Natural killer cell (primary cell): Measurements from ENCODE around the gene EXOC6B. TPM values are rescaled to one million over a fixed set of nuclear protein-coding genes. Genes with fewer than 3 reads are reported as not detected.

Source experiments
- ATAC-seq, 3 donors: fragments of 150-1000 bp in 2 of 3; fragments of 200-7000 bp in 1 of 3; cut with Tn5 transposase; 1 replicate in 1 of 3; 2 replicates in 2 of 3; pipeline ENCODE4 v1.10.0; 2021; ENCODE audit warnings: mild to moderate bottlenecking in 2 of 3, moderate library complexity in 2 of 3
- DNase-seq, 2 donors: peaks; one replicate each; pipeline versions ENCODE4 v3.0.0 to v3.0.0-alpha.2; 2013 to 2021; ENCODE audit warnings: mixed read lengths in 1 of 2
- H3K27ac ChIP-seq: one replicate; pipeline ENCODE4 v1.5.1; 2013; ENCODE audit warnings: mild to moderate bottlenecking, low read length
- H3K27me3 ChIP-seq: one replicate; pipeline ENCODE4 v1.6.1; 2013; ENCODE audit warnings: low read length; ENCODE audit not compliant: control insufficient read depth, insufficient read depth
- H3K36me3 ChIP-seq: one replicate; pipeline ENCODE4 v1.6.1; 2013; ENCODE audit warnings: low read length; ENCODE audit not compliant: control insufficient read depth, insufficient read depth
- H3K4me1 ChIP-seq: one replicate; pipeline ENCODE4 v1.6.1; 2013; ENCODE audit warnings: low read length; ENCODE audit not compliant: control insufficient read depth, insufficient read depth
- H3K4me3 ChIP-seq: one replicate; pipeline ENCODE4 v1.5.1; 2013; ENCODE audit warnings: low read length
- H3K9me3 ChIP-seq: one replicate; pipeline ENCODE4 v1.6.1; 2013; ENCODE audit warnings: low read length; ENCODE audit not compliant: control insufficient read depth, insufficient read depth
- H3K27ac Mint-ChIP-seq, 2 donors: one replicate each; pipeline ENCODE4 v1.8.0; 2022; ENCODE audit warnings: mild to moderate bottlenecking in 2 of 2, mixed read lengths in 2 of 2, moderate library complexity in 1 of 2
- H3K27me3 Mint-ChIP-seq, 2 donors: one replicate each; pipeline ENCODE4 v1.8.0; 2022; ENCODE audit warnings: low read depth in 2 of 2, mixed read lengths in 2 of 2
- H3K36me3 Mint-ChIP-seq: one replicate; pipeline ENCODE4 v1.8.0; 2022; ENCODE audit warnings: mixed read lengths
- H3K4me1 Mint-ChIP-seq, 2 donors: one replicate each; pipeline ENCODE4 v1.8.0; 2022; ENCODE audit warnings: mixed read lengths in 2 of 2
- H3K4me3 Mint-ChIP-seq: one replicate; pipeline ENCODE4 v1.8.0; 2022; ENCODE audit warnings: mild to moderate bottlenecking, moderate library complexity, mixed read lengths
- H3K9me3 Mint-ChIP-seq, 2 donors: one replicate each; pipeline ENCODE4 v1.8.0; 2022; ENCODE audit warnings: mixed read lengths in 2 of 2
- CTCF ChIP-seq: fragments of 200-600 bp; IDR thresholded peaks from one replicate; pipeline ENCODE4 v1.8.0; 2022; ENCODE audit warnings: antibody characterized with exemption
- WGBS: methylation state at CpG from one replicate; pipeline ENCODE4 v1.1.7; 2013; ENCODE audit warnings: missing lambda C conversion rate; ENCODE audit not compliant: insufficient coverage; 5-methylcytosine and 5-hydroxymethylcytosine counted together
- intact Hi-C: fragments of 100-400 bp; cut with micrococcal nuclease; formaldehyde crosslinking; loops from one replicate; pipeline ENCODE4 v1.14.2; 2022
- total RNA-seq, 4 donors: library from RNA; stranded (reverse); fragments of 120-200 nt in 1 of 4; gene quantifications; one replicate each; pipeline versions ENCODE4 v1.2.3 to v1.2.4, GENCODE V29; 2013 to 2022

Gene EXOC6B
- total RNA-seq, 3 donors from 2014 or later (not counting 1 experiment from before 2014, with no cell fraction given): 16.6 to 17.2 (median 17.1) TPM

DNA sequence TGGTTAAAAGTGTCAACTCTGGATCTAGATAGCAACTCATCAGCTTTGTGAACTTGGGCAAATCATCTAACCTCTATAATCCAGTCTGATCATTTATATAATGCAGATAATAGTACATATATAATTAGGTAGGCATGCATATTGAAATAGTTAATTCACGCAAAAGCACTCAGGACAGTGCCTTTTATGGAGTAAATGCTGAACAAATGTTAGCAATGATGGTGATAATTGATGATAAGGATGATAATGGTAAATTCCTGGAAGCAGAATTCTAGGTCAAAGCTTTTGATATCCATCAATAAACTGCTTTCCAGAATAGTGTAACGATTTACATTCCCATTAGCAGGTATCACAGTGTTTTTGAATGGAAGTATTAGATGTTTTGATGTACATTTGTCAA lies 618.5 kb downstream of the EXOC6B start:
- H3K27ac Mint-ChIP-seq: no peak overlapping the region
- H3K4me1 Mint-ChIP-seq: peaks cover 0 to 7% of the 10 kb centered on the region in 2 donors
- ATAC-seq (no peak), DNase-seq (no peak)
- H3K4me1 ChIP-seq: no peaks in the 10 kb centered on the region
- no peaks in the 10 kb centered on the region for H3K27me3 ChIP-seq
- no peak overlapping the region for H3K27ac ChIP-seq
- WGBS: no CpG with 5 or more reads among the region's 2 CpGs
- TF ChIP-seq CTCF: no peak
- no peak overlapping the region for H3K4me3 Mint-ChIP-seq
- intact Hi-C loops: no loop called here
- no peaks in the 10 kb centered on the region for H3K36me3 ChIP-seq
- no peaks in the 10 kb centered on the region for H3K9me3 Mint-ChIP-seq
- H3K4me3 ChIP-seq: no peak overlapping the region
- no peaks in the 10 kb centered on the region for H3K27me3 Mint-ChIP-seq
- no peaks in the 10 kb centered on the region for H3K9me3 ChIP-seq
- no peaks in the 10 kb centered on the region for H3K36me3 Mint-ChIP-seq

DNA sequence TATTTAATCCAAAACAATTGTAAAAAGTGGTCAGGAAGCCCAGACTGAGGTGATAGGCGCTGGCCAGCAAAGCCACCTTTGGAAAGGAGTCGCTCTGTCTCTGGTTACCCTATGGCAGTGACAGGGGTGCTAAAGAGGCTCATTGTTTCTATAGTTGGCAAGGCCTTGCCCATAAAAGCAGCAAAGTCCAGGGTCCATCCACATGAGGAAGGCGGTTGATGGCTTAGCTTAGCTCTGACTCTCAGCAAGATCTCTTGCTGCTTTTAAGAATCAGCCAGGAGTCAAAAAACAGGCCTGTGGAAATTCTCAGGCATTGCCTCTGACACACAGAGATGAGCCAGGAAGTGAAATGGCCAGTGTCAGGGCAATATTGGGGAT lies 620.3 kb downstream of the EXOC6B start:
- no peak overlapping the region for H3K4me3 Mint-ChIP-seq
- ATAC-seq (no peak), DNase-seq (no peak)
- peaks cover 0 to 7% of the 10 kb centered on the region in 2 donors for H3K4me1 Mint-ChIP-seq
- WGBS: 84% methylated on average over 3 of the region's 3 CpGs
- Histone ChIP-seq H3K4me1 (no peaks in the 10 kb centered on the region), H3K4me3 (no peak overlapping the region), H3K9me3 (no peaks in the 10 kb centered on the region), H3K27me3 (no peaks in the 10 kb centered on the region), H3K36me3 (no peaks in the 10 kb centered on the region), H3K27ac (no peak overlapping the region)
- TF ChIP-seq CTCF: no peak
- H3K36me3 Mint-ChIP-seq: no peaks in the 10 kb centered on the region
- H3K9me3 Mint-ChIP-seq: no peaks in the 10 kb centered on the region
- no peaks in the 10 kb centered on the region for H3K27me3 Mint-ChIP-seq
- intact Hi-C loops: no loop called here
- no peak overlapping the region for H3K27ac Mint-ChIP-seq

- no peaks in the 10 kb centered on the region for H3K36me3 Mint-ChIP-seq
- H3K27me3 Mint-ChIP-seq: no peaks in the 10 kb centered on the region
- H3K27ac ChIP-seq: no peak overlapping the region
- WGBS: 72% methylated on average over 3 of the region's 3 CpGs
- no peak for ATAC-seq
- TF ChIP-seq CTCF: no peak
- H3K36me3 ChIP-seq: no peaks in the 10 kb centered on the region
- intact Hi-C loops: no loop called here
- no peak overlapping the region for H3K27ac Mint-ChIP-seq
- H3K4me3 ChIP-seq: no peak overlapping the region
- H3K4me3 Mint-ChIP-seq: no peak overlapping the region
- H3K9me3 Mint-ChIP-seq: no peaks in the 10 kb centered on the region
- H3K4me1 Mint-ChIP-seq: peaks cover 0 to 7% of the 10 kb centered on the region in 2 donors
- no peak for DNase-seq
- H3K4me1 ChIP-seq: no peaks in the 10 kb centered on the region
- H3K27me3 ChIP-seq: no peaks in the 10 kb centered on the region
- H3K9me3 ChIP-seq: no peaks in the 10 kb centered on the region
Observed at GRCh38 chr2:72204786-72205503, 620.9 kb downstream of the EXOC6B start.
